Large intestine (tissue), 3 donors: ENCODE measurements around the gene TAS2R3. TPM values are rescaled to one million over a fixed set of nuclear protein-coding genes. Genes with fewer than 3 reads are reported as not detected.

Source experiments
- DNase-seq, 2 donors: peaks; one replicate each; pipeline versions ENCODE4 v3.0.0 to v3.0.0-alpha.2; 2013
- H3K27ac ChIP-seq: one replicate; pipeline ENCODE4 v1.5.1; 2013; ENCODE audit warnings: low read length
- H3K27me3 ChIP-seq: 2 replicates; pipeline ENCODE4 v1.6.1; 2013; ENCODE audit warnings: low read length; ENCODE audit not compliant: control insufficient read depth, insufficient read depth
- H3K36me3 ChIP-seq: 2 replicates; pipeline ENCODE4 v1.6.1; 2013; ENCODE audit warnings: low read length; ENCODE audit not compliant: control insufficient read depth, insufficient read depth
- H3K4me1 ChIP-seq: one replicate; pipeline ENCODE4 v1.6.1; 2013; ENCODE audit warnings: low read length; ENCODE audit not compliant: control insufficient read depth, insufficient read depth
- H3K4me3 ChIP-seq: one replicate; pipeline ENCODE4 v1.5.1; 2013; ENCODE audit warnings: low read length
- H3K9me3 ChIP-seq: one replicate; pipeline ENCODE4 v1.6.1; 2013; ENCODE audit warnings: mild to moderate bottlenecking, low read depth, low read length, moderate library complexity; ENCODE audit not compliant: control insufficient read depth
- WGBS: methylation state at CpG from one replicate; pipeline ENCODE4 v1.1.5; 2013; ENCODE audit warnings: low lambda C conversion rate; ENCODE audit not compliant: insufficient coverage; 5-methylcytosine and 5-hydroxymethylcytosine counted together
- polyA plus RNA-seq: library from polyadenylated mRNA; unstranded; fragments of 120-200 nt; gene quantifications from one replicate; pipeline ENCODE4 v1.2.1, GENCODE V29; 2013

The TAS2R3 gene
- polyA plus RNA-seq, 1 donor, result 0.15 TPM

- H3K27me3 ChIP-seq, result no peaks in the 10 kb centered on the region
- peaks cover 5% of the 10 kb centered on the region for H3K9me3 ChIP-seq
- H3K4me1 ChIP-seq, result no peaks in the 10 kb centered on the region
- H3K27ac ChIP-seq, result no peak within 1 kb of the TSS
- DNase-seq, result no peak
- WGBS, result no CpG with 5 or more reads among the region's 1 CpG
- H3K4me3 ChIP-seq, result no peak within 1 kb of the TSS
- H3K36me3 ChIP-seq, result peaks cover 28% of the 10 kb centered on the region
Observed at GRCh38 chr7:141776374-141776773, 12.5 kb downstream of the TAS2R3 start, which contains the start of gene TAS2R4. Gene TAS2R4 (plus strand): TSS chr7:141776674. CDS start chr7:141778489, 1,815 bp downstream.

GRCh38 chr7:141785706-141786552 lies 22.0 kb downstream of the TAS2R3 start:
- Histone ChIP-seq H3K27me3 (no peaks in the 10 kb centered on the region), H3K4me3 (no peak overlapping the region), H3K27ac (no peak overlapping the region), H3K4me1 (no peaks in the 10 kb centered on the region), H3K36me3 (peaks cover 28% of the 10 kb centered on the region), H3K9me3 (no peaks in the 10 kb centered on the region)
- 77% methylated on average over 5 of the region's 13 CpGs for WGBS
- DNase-seq, result peak; percentile 16 to 33

DNA sequence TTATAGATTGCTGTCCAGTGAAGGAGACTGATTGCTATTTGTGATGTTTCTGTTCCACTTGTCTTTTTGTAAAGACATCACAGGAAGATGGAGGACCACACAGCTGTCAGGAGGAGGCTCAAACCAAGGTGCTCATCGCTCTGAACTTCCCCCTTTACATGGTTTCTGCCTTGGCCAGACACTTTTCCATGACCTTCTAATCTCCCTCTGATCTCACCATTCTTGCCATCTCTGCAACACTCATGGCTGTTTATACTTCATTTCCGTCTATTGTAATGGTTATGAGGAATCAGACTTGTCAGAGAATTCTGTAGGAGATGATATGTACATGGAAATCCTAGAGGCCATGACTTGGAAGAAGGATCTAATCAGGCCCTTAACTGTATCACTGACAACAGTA lies 24.4 kb downstream of the TAS2R3 start:
- Histone ChIP-seq H3K4me3 (no peak overlapping the region), H3K27me3 (no peaks in the 10 kb centered on the region), H3K36me3 (peaks cover 24% of the 10 kb centered on the region), H3K27ac (no peak overlapping the region), H3K9me3 (no peaks in the 10 kb centered on the region), H3K4me1 (no peaks in the 10 kb centered on the region)
- no CpG with 5 or more reads among the region's 2 CpGs for WGBS
- no peak for DNase-seq

- H3K4me3 ChIP-seq, result no peak within 1 kb of the TSS
- H3K36me3 ChIP-seq, result peaks cover 26% of the 10 kb centered on the region
- no peak within 1 kb of the TSS for H3K27ac ChIP-seq
- DNase-seq, result no peak
- WGBS, result 100% methylated on average over 1 of the region's 5 CpGs
- no peaks in the 10 kb centered on the region for H3K4me1 ChIP-seq
- H3K9me3 ChIP-seq, result no peaks in the 10 kb centered on the region
- H3K27me3 ChIP-seq, result no peaks in the 10 kb centered on the region
Observed at GRCh38 chr7:141789917-141790316, 26.0 kb downstream of the TAS2R3 start, which contains the start of gene TAS2R5. Gene TAS2R5 (plus strand): TSS chr7:141790217. CDS start chr7:141790362, 145 bp downstream.

DNA sequence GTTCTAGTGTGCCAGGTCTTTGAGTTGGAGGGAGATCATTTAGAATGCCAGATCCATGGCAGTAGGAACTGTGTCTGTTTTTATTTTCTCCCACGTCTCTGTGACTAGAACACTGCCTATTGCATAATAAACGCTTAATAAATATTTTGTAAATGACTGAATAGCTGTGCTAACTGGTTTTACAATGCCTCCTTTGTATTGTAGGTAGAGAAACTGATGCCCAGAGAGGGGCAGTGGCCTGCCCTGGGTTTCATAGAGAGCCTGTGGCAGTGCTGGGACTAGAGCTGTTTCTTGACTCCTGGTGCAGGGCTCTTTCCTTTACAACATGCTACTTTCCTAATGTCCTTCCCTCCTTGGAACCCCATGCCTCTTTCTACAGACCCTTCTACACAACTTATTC lies 28.6 kb downstream of the TAS2R3 start:
- no peaks in the 10 kb centered on the region for H3K27me3 ChIP-seq
- H3K4me1 ChIP-seq, result no peaks in the 10 kb centered on the region
- no peak overlapping the region for H3K27ac ChIP-seq
- WGBS, result no CpG with 5 or more reads among the region's 2 CpGs
- no peaks in the 10 kb centered on the region for H3K9me3 ChIP-seq
- no peak overlapping the region for H3K4me3 ChIP-seq
- no peak for DNase-seq
- peaks cover 25% of the 10 kb centered on the region for H3K36me3 ChIP-seq

Other genes starting within 250 kb of the TAS2R3 start
- 27.4 TPM for gene AGK, start 212.7 kb upstream of the TAS2R3 start, polyA plus RNA-seq
- gene DENND11, start 61.9 kb upstream of the TAS2R3 start, polyA plus RNA-seq, result 53.4 TPM
- 5.1 TPM for gene WEE2, start 55.7 kb upstream of the TAS2R3 start, polyA plus RNA-seq
- gene SSBP1, start 25.7 kb upstream of the TAS2R3 start, polyA plus RNA-seq, result 134 TPM
- 2.6 TPM for gene TAS2R4, start 12.6 kb downstream of the TAS2R3 start, polyA plus RNA-seq
- gene TAS2R5, start 26.1 kb downstream of the TAS2R3 start, polyA plus RNA-seq, result 6.6 TPM
- gene PRSS37, start 77.4 kb downstream of the TAS2R3 start, polyA plus RNA-seq, result 0.34 TPM
- not detected for gene OR9A4, start 152.3 kb downstream of the TAS2R3 start, polyA plus RNA-seq
- gene CLEC5A, start 182.9 kb downstream of the TAS2R3 start, polyA plus RNA-seq, result 0.09 TPM
- 0.16 TPM for gene TAS2R38, start 209.7 kb downstream of the TAS2R3 start, polyA plus RNA-seq
- gene MGAM, start 231.8 kb downstream of the TAS2R3 start, polyA plus RNA-seq, result 8.6 TPM